Activated CD8-positive, alpha-beta memory T cell treated with anti-CD3 and anti-CD28 coated beads, Interleukin-2, amount 50 U/mL, for 48 hours (primary cell): Measurements from ENCODE around the gene ARMC9.
"Not testable (repeated sequence)": the region's sequence is repeated elsewhere in the genome, so short reads cannot be mapped to it uniquely, and the experiment has no call there.

Experiments used
- DNase-seq: peaks from one replicate; pipeline ENCODE4 v3.0.0-alpha.2; 2020

The ARMC9 gene

GRCh38 chr2:231343988-231344387, 145.6 kb downstream of the ARMC9 start:
- no peak for DNase-seq

DNA sequence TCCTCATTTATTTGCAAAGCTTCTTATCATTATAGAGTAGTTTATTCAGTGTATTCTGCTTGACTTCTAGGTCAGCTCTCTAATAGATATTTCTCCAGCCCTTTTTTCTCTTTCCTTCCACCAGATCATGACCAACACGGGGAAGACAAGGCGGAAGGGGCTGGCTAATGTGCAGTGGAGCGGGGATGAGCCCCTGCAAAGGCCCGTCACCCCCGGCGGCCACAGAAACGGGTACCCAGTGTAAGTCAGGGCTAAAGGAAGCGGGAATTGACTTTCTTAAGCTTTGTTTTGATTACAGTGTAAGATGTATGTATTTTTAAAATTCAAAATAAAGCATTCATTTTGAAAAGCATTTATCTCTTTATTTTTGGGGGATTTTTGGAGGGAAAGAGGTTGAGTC, 146.4 kb downstream of the ARMC9 start:
- DNase-seq, result no peak

- no peak for DNase-seq
Observed at GRCh38 chr2:231347081-231347480, 148.7 kb downstream of the ARMC9 start.

GRCh38 chr2:231347638-231348037, 149.2 kb downstream of the ARMC9 start:
- DNase-seq, result no peak

DNA sequence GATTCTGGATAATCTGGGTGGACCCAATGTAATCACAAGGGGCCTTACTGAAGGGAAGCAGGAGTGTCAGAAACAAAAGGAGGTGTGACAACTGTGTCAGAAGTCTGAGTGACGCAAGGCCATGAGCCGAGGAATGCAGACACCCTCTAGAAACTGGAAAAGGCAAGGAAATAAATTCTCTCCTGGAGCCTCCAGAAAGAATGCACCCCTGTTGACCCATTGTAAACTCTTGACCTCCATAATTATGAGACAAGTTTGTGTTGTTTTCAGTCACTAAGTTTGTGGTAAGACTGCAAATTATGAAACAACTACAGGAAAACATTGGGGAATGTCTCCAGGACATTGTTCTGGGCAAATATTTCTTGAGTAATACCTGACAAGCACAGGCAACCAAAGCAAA, 149.7 kb downstream of the ARMC9 start:
- no peak for DNase-seq

- no peak for DNase-seq
Observed at GRCh38 chr2:231348704-231349373, 150.4 kb downstream of the ARMC9 start.

GRCh38 chr2:231349374-231349735, 150.9 kb downstream of the ARMC9 start:
- not testable (repeated sequence) for DNase-seq

DNA sequence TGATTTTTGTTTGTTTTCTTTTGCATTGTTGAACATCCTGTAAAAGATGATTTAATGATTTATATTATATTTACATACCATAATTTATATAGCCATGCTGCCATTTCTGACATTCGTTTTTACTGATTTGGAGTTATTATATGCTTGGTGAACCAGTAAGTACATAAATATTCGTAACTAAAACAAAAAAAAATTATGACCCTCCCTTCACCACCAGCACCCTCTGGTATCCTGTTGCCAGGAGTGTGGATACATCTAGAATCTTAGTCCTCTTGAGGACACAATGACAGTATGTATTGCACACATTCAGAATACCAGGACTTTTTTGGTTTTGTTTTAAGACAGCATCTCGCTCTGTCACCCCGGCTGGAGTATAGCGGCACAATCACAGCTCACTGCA, 153.2 kb downstream of the ARMC9 start:
- no peak for DNase-seq

- no peak for DNase-seq
Observed at GRCh38 chr2:231353469-231353868, 155.0 kb downstream of the ARMC9 start.

GRCh38 chr2:231355508-231356465, 157.4 kb downstream of the ARMC9 start:
- no peak for DNase-seq

DNA sequence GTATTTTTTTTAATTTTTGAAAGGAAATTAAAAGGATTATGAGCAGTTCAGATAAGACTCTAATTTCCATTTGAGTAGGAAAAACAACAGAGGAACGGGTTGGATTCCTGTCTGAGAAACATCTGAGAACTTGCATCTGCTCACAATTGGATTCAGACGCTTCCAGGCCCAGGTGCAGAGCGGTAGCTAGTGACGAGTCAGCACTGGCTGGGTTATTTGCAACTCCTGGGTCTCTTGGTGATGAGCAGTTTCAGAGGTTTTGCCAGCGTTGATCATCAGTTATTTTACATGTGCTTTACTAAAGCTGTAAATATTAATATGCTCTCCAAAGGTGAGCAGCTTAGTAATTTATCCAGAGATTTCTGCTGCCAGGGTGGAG, 158.0 kb downstream of the ARMC9 start:
- no peak for DNase-seq

GRCh38 chr2:231357048-231357447, 158.6 kb downstream of the ARMC9 start:
- no peak for DNase-seq

DNA sequence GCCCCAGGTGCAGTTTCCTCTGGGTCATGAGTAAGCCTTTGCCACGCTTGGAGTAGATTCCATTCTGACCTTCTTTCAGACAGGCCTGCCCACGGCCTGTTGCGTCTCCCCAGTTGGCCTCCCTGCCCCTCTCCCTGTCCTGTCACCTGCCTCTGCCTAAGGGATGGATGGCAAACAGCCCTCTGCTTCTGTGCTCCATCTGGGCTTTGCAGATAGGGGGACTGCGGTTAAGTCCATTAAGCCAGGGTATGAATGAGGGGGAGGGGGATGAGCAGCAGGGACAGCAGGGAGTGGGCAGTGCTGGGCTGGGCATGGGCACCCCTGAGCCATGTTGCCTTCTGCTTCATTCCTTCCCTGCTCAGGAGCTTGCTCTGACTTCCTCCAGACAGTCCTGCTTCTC, 159.5 kb downstream of the ARMC9 start:
- no peak for DNase-seq

GRCh38 chr2:231359441-231359840, 161.0 kb downstream of the ARMC9 start:
- no peak for DNase-seq

DNA sequence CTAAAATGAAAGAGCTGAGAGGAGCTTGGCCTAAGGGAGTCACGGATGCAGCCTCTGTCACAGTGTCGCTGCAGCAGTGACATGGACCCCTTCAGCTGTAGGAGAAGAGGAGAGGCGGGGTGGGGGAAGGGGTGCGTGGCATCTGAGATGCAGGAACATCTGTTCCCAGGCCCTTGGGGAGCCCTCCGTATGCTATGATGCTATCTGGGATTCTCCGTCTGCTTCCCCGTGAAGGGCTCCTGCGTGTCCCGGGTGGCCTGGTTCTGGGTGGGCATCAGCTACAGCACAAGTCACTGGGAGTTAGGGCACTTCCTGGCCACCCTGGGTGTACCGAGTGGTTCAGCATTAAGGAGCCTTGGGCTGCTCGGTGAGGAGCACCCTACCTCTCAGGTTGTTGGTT, 161.5 kb downstream of the ARMC9 start:
- DNase-seq, result no peak

GRCh38 chr2:231360401-231360800, 162.0 kb downstream of the ARMC9 start:
- no peak for DNase-seq

DNA sequence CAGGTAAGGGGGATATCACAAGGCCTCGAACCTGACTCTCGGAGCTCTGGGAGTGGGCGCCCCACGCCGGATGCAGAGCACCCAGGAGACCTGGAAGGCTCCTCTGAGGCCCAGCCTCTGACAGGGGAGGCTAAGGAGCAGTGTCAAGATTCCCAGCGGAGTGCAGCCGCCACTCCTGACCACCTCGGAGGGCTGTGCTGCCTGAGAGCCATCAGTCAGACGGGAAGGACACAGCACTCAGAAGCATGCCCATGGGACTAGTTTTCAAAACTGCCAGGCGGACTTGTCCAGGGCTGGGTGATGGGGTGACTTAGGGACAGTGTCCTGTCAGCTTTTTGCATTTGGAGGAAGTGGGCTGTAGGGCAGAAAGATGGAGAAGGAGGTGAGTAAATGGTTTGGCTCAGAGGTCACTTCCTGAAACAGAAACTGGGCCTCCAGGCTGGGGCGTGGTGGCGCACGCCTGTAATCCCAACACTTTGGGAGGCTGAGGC, 162.5 kb downstream of the ARMC9 start:
- no peak for DNase-seq

GRCh38 chr2:231361701-231362554, 163.5 kb downstream of the ARMC9 start:
- no peak for DNase-seq

GRCh38 chr2:231362555-231363184, 164.2 kb downstream of the ARMC9 start:
- no peak for DNase-seq

DNA sequence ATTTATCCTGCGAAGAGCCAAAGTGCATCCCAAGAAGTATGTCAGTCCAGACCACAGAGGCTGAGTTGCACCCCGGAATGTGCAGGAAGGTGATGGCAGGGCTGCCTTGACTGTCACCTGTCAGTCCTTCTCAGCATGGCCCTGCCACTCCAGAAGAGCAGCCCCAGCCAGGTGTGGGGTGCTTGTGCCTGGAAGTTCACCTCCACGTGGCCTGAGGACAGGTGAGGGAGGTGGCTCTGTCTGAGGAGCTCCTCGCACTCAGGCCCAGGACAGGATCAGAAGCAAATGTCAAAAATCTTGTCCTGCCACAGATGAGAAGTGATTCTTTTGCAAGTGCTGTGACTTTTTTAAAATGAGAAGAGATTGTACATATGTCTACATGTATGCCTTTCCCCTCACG, 165.6 kb downstream of the ARMC9 start:
- DNase-seq, result no peak

DNA sequence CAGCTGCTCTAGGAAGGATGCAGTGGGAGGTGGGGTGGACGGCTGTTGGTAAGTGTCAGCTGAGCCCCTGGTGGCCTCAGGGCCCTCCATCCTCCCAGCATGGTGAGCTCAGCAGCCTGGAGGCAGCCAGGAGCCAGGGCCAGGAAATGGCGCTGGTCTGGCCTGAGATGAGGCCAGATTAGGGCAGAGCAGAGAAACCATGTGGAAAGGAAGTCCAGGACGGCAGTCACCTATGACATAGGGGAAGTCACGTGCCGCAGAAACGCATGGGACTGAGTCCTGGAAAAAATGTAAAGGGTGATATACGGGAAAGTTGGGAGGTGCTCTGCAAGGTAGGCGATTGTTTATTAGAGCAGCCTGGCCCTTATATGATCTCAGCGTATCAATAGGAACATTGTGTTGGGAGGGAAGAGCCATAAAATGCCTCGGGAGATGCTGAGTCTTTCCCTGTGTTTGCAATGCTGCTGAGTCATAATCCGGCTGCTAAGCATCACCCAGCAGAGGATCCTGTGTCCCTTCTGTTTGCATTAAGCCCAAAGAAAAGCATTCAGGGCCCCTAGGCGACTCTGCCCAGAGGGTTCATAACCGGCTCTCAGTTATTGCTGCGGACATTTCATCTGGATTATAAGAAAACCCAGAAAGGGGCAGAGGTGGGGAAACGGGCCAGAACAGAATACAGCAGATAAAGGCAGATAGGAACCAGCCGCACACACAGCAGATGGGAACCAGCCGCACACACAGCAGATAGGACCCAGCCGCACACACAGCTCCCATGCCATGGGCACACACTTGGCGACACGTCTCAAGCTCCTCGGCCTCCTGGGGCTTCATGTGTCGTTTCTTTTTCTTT, 166.8 kb downstream of the ARMC9 start:
- DNase-seq, result no peak

DNA sequence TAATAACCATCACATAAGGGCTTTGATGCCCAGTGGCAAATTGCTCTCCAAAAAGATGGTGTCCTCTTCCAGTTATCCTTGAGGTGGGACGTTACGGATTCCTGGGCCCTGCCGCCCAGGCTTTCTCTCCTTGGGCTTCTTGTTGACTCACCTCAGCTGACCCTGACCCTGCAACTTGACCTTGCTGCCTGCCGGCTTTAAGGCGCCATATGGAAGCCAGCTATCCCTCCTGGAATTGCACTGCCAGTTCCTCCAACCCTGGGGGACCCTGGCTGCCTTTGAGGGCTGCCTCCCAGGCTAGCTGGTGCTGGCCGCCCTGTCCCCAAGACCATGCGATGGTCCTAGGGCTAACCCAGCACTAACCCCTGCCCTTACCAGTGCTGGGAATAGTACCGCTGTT, 168.7 kb downstream of the ARMC9 start:
- no peak for DNase-seq
